GM20431 (cell line): Measurements from ENCODE around the gene IL11.
"Not testable (repeated sequence)": the region's sequence is repeated elsewhere in the genome, so short reads cannot be mapped to it uniquely, and the experiment has no call there.

ENCODE experiments used
- in situ Hi-C: fragments of 300-500 bp; cut with MseI, MboI; formaldehyde crosslinking; loops from one replicate; pipeline ENCODE4 v1.15.0; 2020; ENCODE audit warnings: low sequenced_read_pairs; ENCODE audit not compliant: unreplicated experiment

IL11 gene

GRCh38 chr19:55370305-55370988 lies at the start of gene IL11:
Gene IL11 (minus strand): TSS chr19:55370463. CDS start chr19:55370310, 153 bp downstream.
- in situ Hi-C loops, result no loop called here

GRCh38 chr19:55419624-55420236 lies 49.5 kb upstream of the IL11 start:
- in situ Hi-C loops, result no loop called here

GRCh38 chr19:55419103-55419502 lies 48.8 kb upstream of the IL11 start:
- in situ Hi-C loops, result no loop called here

GRCh38 chr19:55418185-55418584 lies 47.9 kb upstream of the IL11 start:
- in situ Hi-C loops, result no loop called here

GRCh38 chr19:55410168-55410567 lies 39.9 kb upstream of the IL11 start:
- in situ Hi-C loops, result no loop called here

- in situ Hi-C loops, result not testable (repeated sequence)
Observed at GRCh38 chr19:55409179-55409578, 38.9 kb upstream of the IL11 start.

GRCh38 chr19:55408533-55408872 lies 38.2 kb upstream of the IL11 start:
- in situ Hi-C loops, result no loop called here

- in situ Hi-C loops, result no loop called here
Observed at GRCh38 chr19:55407800-55408532, 37.7 kb upstream of the IL11 start.

GRCh38 chr19:55407550-55407799 lies 37.2 kb upstream of the IL11 start, which contains the start of gene UBE2S:
Gene UBE2S (minus strand): TSS chr19:55407788. CDS start chr19:55407589, 199 bp downstream.
- in situ Hi-C loops, result not testable (repeated sequence)

GRCh38 chr19:55406826-55407549 lies 36.7 kb upstream of the IL11 start:
- in situ Hi-C loops, result no loop called here

GRCh38 chr19:55406091-55406825 lies 36.0 kb upstream of the IL11 start:
- in situ Hi-C loops, result no loop called here

GRCh38 chr19:55405638-55406037 lies 35.4 kb upstream of the IL11 start:
- in situ Hi-C loops, result no loop called here

- in situ Hi-C loops, result no loop called here
Observed at GRCh38 chr19:55402509-55402908, 32.2 kb upstream of the IL11 start.

GRCh38 chr19:55401390-55401789 lies 31.1 kb upstream of the IL11 start:
- in situ Hi-C loops, result not testable (repeated sequence)

- in situ Hi-C loops, result no loop called here
Observed at GRCh38 chr19:55400281-55401087, 30.2 kb upstream of the IL11 start.

GRCh38 chr19:55398200-55398925 lies 28.1 kb upstream of the IL11 start:
- in situ Hi-C loops, result no loop called here

- in situ Hi-C loops, result no loop called here
Observed at GRCh38 chr19:55392820-55393761, 22.8 kb upstream of the IL11 start.
